AG20443 (cell line): ENCODE results near the gene CALML4.
"Not testable (repeated sequence)": the region's sequence is repeated elsewhere in the genome, so short reads cannot be mapped to it uniquely, and the experiment has no call there.

Experiments
- DNase-seq: peaks from one replicate; pipeline ENCODE4 v3.0.0; 2012; ENCODE audit warnings: low spot score, mixed read lengths

CALML4 gene

GRCh38 chr15:68191555-68191954, 13.6 kb downstream of the CALML4 start:
- no peak for DNase-seq

DNA sequence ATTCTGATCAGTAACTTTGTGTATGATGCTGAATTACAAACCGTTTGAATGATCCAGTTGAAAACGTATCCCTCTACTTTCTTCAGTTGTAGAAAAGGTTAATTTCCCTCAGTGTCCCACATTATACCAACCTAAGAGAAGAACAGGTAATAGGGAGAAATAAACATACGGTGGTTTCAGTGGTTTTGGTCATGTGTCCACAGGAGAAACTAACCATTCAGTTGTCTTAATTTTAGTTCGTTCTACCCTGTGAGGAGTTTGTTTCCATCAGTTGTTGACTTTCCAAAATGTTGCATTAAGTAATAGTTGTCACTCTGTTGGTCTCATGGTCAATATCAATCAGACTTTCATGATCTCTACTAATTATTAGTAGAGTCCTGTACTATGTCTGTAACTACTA, 15.1 kb downstream of the CALML4 start:
- DNase-seq, result no peak

DNA sequence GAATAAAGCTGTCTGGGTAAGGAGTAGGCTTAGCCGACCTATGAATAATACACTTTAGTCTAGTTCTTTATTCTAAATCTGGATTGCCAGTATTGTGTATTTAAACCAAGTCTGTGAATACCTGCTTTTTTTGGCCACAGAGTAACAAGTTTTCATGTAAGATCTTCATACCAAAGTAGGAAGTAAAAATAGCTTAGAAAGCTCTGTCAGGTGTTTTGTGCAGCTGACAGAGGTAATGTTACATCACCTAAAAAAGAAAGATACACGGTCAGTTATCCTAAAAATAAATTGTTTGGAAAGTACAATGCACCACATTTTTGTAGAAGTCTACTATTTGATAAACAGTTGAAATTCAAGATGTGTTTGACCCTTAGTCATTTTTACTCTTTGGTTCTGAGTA, 16.5 kb downstream of the CALML4 start:
- DNase-seq, result no peak

DNA sequence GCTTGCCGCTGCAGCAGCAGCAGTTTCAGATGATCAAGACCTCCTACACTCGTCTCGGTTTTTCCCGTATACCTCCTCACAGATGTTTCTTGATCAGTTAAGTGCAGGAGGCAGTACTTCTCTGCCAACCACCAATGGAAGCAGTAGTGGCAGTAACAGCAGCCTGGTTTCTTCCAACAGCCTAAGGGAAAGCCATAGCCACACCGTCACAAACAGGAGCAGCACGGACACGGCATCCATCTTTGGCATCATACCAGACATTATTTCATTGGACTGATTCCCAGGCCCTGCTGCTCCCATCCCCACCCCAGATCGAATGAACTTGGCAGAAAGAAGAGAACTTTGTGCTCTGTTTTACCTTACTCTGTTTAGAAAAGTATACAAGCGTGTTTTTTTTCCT, 17.6 kb downstream of the CALML4 start:
- peak; percentile 73 for DNase-seq

DNA sequence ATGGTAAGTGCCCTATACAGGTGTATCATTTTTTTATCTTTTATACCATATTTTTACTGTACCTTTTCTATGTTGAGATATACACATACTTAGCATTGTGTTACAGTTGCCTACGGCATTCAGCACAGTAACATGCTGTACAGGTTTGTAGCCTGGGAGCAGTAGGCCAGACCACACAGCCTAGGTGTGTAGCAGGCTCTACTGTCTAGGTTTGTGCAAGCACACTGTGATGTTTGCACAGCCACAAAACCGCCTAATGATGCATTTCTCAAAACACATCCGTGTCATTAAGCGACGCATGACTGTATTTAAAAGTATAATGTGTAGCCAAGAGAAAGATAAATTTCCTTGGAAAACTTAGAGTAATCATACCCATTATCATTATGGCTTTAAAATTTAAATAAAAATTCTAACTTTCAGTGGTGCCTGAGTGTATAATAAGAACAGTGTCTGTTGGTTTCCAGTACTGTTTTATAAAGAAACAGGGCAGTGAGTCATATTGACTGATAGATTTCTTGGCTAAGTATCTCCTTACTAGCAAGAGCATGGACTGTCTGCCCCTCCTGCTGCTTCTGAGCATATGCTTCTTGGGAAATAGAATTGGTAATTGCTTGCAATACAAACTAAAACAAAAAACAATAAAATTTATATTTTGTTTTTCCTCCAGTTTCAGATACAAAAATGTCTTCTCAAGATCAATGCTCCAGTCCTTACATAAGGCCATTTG, 18.3 kb downstream of the CALML4 start:
- DNase-seq, result peak; percentile 79

DNA sequence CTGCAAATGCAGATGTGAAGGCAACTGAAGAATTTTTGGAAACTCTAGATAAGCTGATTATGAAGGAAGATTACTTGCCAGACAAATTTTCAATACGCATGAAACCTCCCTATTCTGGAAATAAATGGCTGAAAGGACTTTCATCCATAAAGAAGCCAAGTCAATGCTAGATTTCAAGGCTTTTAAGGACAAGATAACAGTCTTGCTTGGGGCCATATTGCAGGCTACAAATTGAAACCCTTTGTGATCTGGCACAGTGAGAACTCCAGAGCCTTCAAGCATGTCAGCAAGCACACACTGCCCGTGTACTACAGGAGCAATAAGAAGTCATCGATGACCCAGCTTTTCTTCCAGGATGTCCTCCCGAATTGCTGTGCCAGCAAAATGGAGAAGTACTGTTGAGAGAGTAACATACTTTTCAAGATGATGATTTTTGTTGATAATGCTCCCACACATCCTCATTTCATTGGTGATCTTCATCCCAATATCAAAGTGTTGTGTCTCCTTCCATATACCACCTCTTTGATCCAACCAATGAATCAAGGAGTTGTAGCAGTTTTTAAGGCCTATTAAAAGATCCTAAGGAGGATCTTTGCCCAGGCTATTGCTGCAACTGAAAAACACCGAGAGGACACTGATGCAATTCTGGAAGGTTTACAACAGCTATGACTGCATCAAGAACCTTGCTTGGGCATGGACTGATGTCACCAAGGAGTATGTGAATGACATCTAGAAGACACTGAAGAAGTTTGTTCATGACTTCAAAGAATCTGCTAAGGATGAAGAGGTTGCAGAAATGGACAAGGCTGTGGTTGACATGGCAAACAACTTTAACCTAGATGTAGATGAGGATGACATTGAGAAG, 20.3 kb downstream of the CALML4 start:
- no peak for DNase-seq

- DNase-seq, result no peak
Observed at GRCh38 chr15:68183616-68184315, 21.4 kb downstream of the CALML4 start.

- DNase-seq, result peak; percentile 70
Observed at GRCh38 chr15:68177742-68178141, 27.4 kb downstream of the CALML4 start.

DNA sequence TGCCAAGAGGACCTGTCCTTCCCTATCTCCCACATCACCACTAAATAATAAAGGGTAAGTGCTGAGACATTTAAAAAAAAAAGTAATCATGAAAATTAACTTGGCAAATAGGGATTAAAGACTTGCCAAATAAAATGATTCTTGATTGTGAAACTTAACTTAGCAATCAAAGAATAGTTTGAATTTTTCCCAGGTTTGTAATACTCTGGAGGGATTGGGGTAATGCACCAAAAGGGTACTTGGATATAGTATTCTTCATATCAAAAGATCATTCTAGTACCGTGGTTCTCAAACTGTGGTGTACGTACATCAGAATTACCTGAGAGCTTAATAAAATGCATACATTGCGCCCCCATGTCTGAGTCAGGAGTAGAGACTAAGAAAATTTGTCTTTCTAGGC, 28.5 kb downstream of the CALML4 start:
- DNase-seq, result peak; percentile 45

- no peak for DNase-seq
Observed at GRCh38 chr15:68175526-68175925, 29.6 kb downstream of the CALML4 start.

GRCh38 chr15:68173119-68173518, 32.0 kb downstream of the CALML4 start:
- no peak for DNase-seq

- DNase-seq, result not testable (repeated sequence)
Observed at GRCh38 chr15:68172037-68172436, 33.1 kb downstream of the CALML4 start.

DNA sequence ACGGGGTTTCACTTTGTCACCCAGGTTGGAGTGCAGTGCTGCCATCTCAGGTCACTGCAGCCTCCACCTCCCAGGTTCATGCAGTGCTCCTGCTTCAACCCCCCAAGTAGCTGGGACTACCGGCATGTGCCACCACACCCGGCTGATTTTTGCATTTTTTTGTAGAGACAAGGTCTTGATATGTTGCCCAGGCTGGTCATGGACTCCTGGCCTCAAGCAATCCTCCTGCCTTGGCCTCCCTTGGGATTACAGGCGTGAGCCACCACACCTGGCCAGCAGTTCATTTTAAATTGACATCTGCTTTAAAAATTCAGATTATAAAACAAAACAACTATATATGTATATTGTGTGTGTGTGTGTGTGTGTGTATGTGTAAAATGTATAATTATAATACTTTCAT, 38.3 kb downstream of the CALML4 start:
- no peak for DNase-seq

GRCh38 chr15:68163191-68163590, 41.9 kb downstream of the CALML4 start:
- DNase-seq, result no peak

- DNase-seq, result no peak
Observed at GRCh38 chr15:68158046-68158628, 47.0 kb downstream of the CALML4 start.

DNA sequence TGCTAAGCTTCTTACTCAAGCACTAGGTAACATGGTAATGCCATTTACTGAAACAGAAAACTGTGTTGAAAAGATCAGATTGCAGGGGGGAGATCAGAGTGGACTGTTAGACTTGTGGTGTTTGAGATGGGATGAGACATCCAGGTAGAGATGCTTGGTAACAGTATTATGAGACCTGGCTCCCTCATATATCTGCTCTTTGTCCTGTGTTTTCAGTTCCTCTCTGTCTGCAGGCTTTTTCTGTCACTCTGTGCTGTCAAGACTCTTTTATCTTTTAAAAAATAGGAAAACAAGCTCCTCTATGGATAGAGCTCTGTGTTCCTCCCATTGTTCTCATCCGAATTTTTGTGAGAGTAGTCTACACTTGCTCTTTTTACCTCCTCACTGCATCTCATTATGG, 48.1 kb downstream of the CALML4 start:
- no peak for DNase-seq

DNA sequence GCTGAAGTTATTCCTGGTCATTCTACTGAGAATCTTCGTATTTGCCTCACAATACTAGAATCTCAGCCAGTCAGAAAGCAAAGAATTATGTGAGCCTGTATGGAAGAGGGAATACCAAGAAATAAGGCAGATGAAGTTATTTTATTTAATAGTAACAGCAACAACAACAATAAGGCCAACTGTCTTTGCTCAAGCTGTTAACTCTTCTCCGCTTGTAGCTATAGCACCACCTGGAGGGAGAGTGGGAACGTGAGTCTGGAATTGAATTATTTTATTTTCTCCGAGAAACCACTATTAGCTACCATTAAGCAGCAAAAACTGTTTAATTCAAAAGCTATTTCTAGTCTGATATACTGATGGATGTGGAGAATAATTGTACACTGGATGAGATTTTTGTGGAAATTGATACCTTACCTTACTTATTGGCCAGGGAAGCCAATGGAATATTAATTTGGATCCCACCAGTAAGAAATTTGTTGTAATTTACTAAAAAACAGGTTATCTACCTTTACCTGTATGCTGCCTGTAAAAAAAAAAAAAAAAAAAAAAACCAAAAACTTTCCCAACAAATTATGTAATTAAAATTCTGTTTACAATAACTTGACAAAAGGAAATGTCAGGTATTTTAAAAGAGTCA, 50.1 kb downstream of the CALML4 start:
- DNase-seq, result peak; percentile 63

DNA sequence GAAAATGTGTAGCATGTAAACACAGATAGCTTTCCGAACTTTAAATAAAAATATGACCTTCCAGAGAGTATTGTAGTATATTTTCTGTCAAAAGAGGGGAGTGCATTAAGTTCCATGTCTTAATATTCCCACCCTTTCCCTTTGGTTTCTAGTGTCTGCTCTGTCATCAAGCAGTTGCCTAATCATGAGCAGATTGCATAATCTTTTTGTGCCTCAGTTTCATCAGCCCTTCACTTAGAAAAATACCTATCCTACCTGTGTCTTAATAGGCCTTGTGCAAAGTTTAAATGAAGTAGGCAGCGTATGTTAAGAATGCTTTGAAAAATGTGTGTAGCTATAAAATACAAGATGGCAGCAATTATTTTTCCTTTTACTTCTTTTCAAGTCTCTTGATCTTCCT, 52.8 kb downstream of the CALML4 start:
- DNase-seq, result no peak

GRCh38 chr15:68151277-68151676, 53.9 kb downstream of the CALML4 start:
- no peak for DNase-seq

DNA sequence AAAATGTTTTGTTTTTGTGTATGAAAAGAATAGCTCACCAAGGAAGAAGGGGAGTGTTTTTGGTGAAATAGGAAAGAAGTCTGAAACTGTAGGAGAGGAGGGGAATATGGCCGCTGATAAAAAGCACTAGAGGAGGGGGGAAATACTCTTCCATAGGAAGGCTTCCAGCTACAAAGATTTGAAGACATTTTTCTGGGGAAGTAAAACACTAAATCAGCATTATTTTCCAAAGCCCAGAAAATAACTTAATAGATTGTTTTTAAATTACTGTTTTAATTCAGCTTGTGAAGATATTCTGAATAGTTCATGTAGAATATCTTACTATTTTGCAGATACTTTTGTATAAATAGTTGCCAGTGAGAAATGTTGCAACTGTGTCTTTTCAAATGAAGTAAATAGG, 54.9 kb downstream of the CALML4 start:
- DNase-seq, result no peak

DNA sequence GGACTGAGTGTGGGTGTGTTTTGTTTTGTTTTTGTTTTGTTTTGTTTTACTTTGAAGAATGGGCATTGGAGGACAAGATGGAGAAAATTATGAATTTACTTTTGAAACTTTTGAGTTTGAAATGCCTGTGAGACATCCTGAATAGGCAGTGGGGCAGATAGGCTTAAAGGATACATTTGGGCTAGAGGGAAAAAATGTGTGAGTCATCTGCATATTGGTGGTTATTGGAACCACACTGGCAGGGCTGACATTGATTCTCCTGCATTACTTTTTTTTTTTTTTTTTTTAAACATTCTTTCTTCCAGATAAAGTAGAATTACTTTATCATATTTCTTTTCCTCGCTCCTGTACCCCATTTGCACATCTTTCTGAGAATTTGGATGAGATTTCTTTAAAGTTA, 56.1 kb downstream of the CALML4 start:
- DNase-seq, result peak; percentile 60

DNA sequence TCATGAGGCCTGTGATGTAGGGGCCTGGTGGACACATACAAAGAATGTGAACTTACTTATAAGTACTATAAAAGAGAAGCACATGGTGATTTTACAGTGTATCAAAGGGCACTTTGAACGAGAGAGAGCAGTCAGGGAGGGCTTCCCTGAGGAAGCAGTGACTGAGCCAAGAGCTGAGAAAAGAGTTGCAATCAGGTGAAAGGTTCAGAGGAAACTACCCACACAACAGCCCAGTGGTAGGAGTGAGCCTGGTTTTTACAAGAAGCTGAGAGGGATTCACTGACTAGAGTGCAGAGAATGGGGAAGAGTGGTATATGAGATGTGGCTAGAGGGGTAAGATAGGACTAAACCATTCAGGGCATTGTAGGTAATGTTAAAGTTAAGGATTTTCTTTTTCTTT, 57.1 kb downstream of the CALML4 start:
- no peak for DNase-seq
